H9 (cell line): ENCODE results near the gene PPP1CB. TPM values are rescaled to one million over a fixed set of nuclear protein-coding genes. Genes with fewer than 3 reads are reported as not detected.

ENCODE experiments used
- DNase-seq: peaks from one replicate; pipeline ENCODE4 v3.0.0-alpha.2; 2017
- H2AFZ ChIP-seq: one replicate; pipeline ENCODE4 v1.6.1; 2013; ENCODE audit warnings: mild to moderate bottlenecking, low read length, control low read depth, moderate library complexity
- H2AK5ac ChIP-seq: 2 replicates; pipeline ENCODE4 v1.6.1; 2013; ENCODE audit warnings: low read length, control low read depth, mixed read lengths; ENCODE audit not compliant: insufficient read length
- H2BK120ac ChIP-seq: one replicate; pipeline ENCODE4 v1.6.1; 2013; ENCODE audit warnings: low read depth, mild to moderate bottlenecking, low read length, control low read depth, inconsistent platforms; ENCODE audit not compliant: poor library complexity, severe bottlenecking
- H2BK12ac ChIP-seq: 2 replicates; pipeline ENCODE4 v1.6.1; 2013; ENCODE audit warnings: low read length, control low read depth, mixed read lengths, low read depth; ENCODE audit not compliant: insufficient read length
- H2BK15ac ChIP-seq: 2 replicates; pipeline ENCODE4 v1.6.1; 2013; ENCODE audit warnings: low read depth, low read length, control low read depth
- H2BK20ac ChIP-seq: one replicate; pipeline ENCODE4 v1.6.1; 2013; ENCODE audit warnings: low read depth, mild to moderate bottlenecking, low read length, control low read depth, inconsistent platforms; ENCODE audit not compliant: poor library complexity, severe bottlenecking
- H2BK5ac ChIP-seq: 2 replicates; pipeline ENCODE4 v1.6.1; 2013; ENCODE audit warnings: low read length, control low read depth, mixed read lengths; ENCODE audit not compliant: insufficient read length
- H3K14ac ChIP-seq: 2 replicates; pipeline ENCODE4 v1.6.1; 2013; ENCODE audit warnings: low read length, control low read depth; ENCODE audit not compliant: insufficient read depth
- H3K18ac ChIP-seq: 2 replicates; pipeline ENCODE4 v1.6.1; 2013; ENCODE audit warnings: low read depth, mild to moderate bottlenecking, mixed read lengths, low read length, control low read depth; ENCODE audit not compliant: insufficient read length
- H3K23ac ChIP-seq: 2 replicates; pipeline ENCODE4 v1.6.1; 2013; ENCODE audit warnings: low read length, control low read depth, mixed read lengths, low read depth; ENCODE audit not compliant: insufficient read length
- H3K23me2 ChIP-seq: 2 replicates; pipeline ENCODE4 v1.6.1; 2013; ENCODE audit warnings: low read depth, mild to moderate bottlenecking, mixed read lengths, low read length, control low read depth; ENCODE audit not compliant: insufficient read length, poor library complexity, severe bottlenecking
- H3K27ac ChIP-seq: 2 replicates; pipeline ENCODE4 v1.5.1; 2013; ENCODE audit warnings: low read length, control low read depth, mixed read lengths, low read depth; ENCODE audit not compliant: insufficient read length
- H3K27me3 ChIP-seq: 2 replicates; pipeline ENCODE4 v1.6.1; 2013; ENCODE audit warnings: low read length, control low read depth, inconsistent platforms; ENCODE audit not compliant: insufficient read depth
- H3K4ac ChIP-seq: 2 replicates; pipeline ENCODE4 v1.6.1; 2013; ENCODE audit warnings: low read depth, mild to moderate bottlenecking, control low read depth, inconsistent platforms, low read length, moderate library complexity
- H3K4me1 ChIP-seq: 2 replicates; pipeline ENCODE4 v1.6.1; 2013; ENCODE audit warnings: low read length, control low read depth, inconsistent platforms; ENCODE audit not compliant: insufficient read depth
- H3K4me2 ChIP-seq: 2 replicates; pipeline ENCODE4 v1.6.1; 2013; ENCODE audit warnings: low read length, control low read depth, mixed read lengths; ENCODE audit not compliant: insufficient read length, insufficient read depth
- H3K56ac ChIP-seq: 2 replicates; pipeline ENCODE4 v1.6.1; 2013; ENCODE audit warnings: low read depth, mild to moderate bottlenecking, mixed read lengths, low read length, control low read depth; ENCODE audit not compliant: insufficient read length
- H3K79me1 ChIP-seq: 2 replicates; pipeline ENCODE4 v1.6.1; 2013; ENCODE audit warnings: low read depth, mild to moderate bottlenecking, moderate library complexity, low read length, control low read depth, inconsistent platforms; ENCODE audit not compliant: insufficient read depth, poor library complexity, severe bottlenecking
- H3K79me2 ChIP-seq: 2 replicates; pipeline ENCODE4 v1.6.1; 2013; ENCODE audit warnings: low read length, control low read depth, inconsistent platforms; ENCODE audit not compliant: insufficient read depth
- H3K9ac ChIP-seq: 2 replicates; pipeline ENCODE4 v1.6.1; 2013; ENCODE audit warnings: low read length, control low read depth, mixed read lengths; ENCODE audit not compliant: insufficient read length; ENCODE audit errors: extremely low read depth
- H3K9me3 ChIP-seq: one replicate; pipeline ENCODE4 v1.6.1; 2013; ENCODE audit warnings: low read depth, low read length, inconsistent platforms; ENCODE audit not compliant: control insufficient read depth
- H3T11ph ChIP-seq: one replicate; pipeline ENCODE4 v1.6.1; 2013; ENCODE audit warnings: mild to moderate bottlenecking, low read length, control low read depth, inconsistent platforms
- H4K20me1 ChIP-seq: one replicate; pipeline ENCODE4 v1.6.1; 2013; ENCODE audit not compliant: control insufficient read depth, insufficient read length, insufficient read depth
- H4K5ac ChIP-seq: 2 replicates; pipeline ENCODE4 v1.6.1; 2013; ENCODE audit warnings: low read depth, mild to moderate bottlenecking, mixed read lengths, low read length, control low read depth; ENCODE audit not compliant: insufficient read length
- H4K8ac ChIP-seq: replicated peaks from 2 replicates; pipeline ENCODE4 v1.6.1; 2013; ENCODE audit warnings: low read length, control low read depth, mixed read lengths, low read depth; ENCODE audit not compliant: insufficient read length
- H4K91ac ChIP-seq: 2 replicates; pipeline ENCODE4 v1.6.1; 2013; ENCODE audit warnings: low read depth, mild to moderate bottlenecking, moderate library complexity, mixed read lengths, low read length, control low read depth; ENCODE audit not compliant: insufficient read length
- H3K27ac Mint-ChIP-seq, 3 experiments: 2 replicates in 2 of 3; 3 replicates in 1 of 3; pipeline ENCODE4 v1.8.0; 2020 to 2021; ENCODE audit warnings: mixed read lengths in 3 of 3, mild to moderate bottlenecking in 1 of 3, moderate library complexity in 1 of 3
- H3K27me3 Mint-ChIP-seq: 2 replicates; pipeline ENCODE4 v1.8.0; 2021; ENCODE audit warnings: low read depth, mild to moderate bottlenecking, moderate library complexity, mixed read lengths
- H3K36me3 Mint-ChIP-seq, 3 experiments: 2 replicates in 2 of 3; 3 replicates in 1 of 3; pipeline ENCODE4 v1.8.0; 2020 to 2021; ENCODE audit warnings: low read depth in 3 of 3, mixed read lengths in 3 of 3; ENCODE audit not compliant: insufficient read depth in 1 of 3
- H3K4me1 Mint-ChIP-seq, 2 experiments: 2 replicates each; pipeline ENCODE4 v1.8.0; 2020; ENCODE audit warnings: mixed read lengths in 2 of 2
- H3K4me3 Mint-ChIP-seq, 2 experiments: 2 replicates in 1 of 2; 3 replicates in 1 of 2; pipeline ENCODE4 v1.8.0; 2020 to 2021; ENCODE audit warnings: mild to moderate bottlenecking in 2 of 2, mixed read lengths in 2 of 2, moderate library complexity in 1 of 2
- H3K9me3 Mint-ChIP-seq, 2 experiments: 2 replicates in 1 of 2; 3 replicates in 1 of 2; pipeline ENCODE4 v1.8.0; 2020; ENCODE audit warnings: mild to moderate bottlenecking in 2 of 2, mixed read lengths in 2 of 2, moderate library complexity in 1 of 2
- total RNA-seq: library from RNA; stranded (reverse); gene quantifications from 2 replicates; pipeline ENCODE4 v1.2.1, GENCODE V29; 2021
- TF ChIP-seq, protein P1 (sequence below): fragments of 200-600 bp; sonication (generic); conservative IDR thresholded peaks from 3 replicates; pipeline ENCODE4 v1.8.0; 2021; ENCODE audit warnings: antibody characterized with exemption, mild to moderate bottlenecking

Gene PPP1CB
- total RNA-seq, 1 experiment from 2014 or later = 184 TPM

DNA sequence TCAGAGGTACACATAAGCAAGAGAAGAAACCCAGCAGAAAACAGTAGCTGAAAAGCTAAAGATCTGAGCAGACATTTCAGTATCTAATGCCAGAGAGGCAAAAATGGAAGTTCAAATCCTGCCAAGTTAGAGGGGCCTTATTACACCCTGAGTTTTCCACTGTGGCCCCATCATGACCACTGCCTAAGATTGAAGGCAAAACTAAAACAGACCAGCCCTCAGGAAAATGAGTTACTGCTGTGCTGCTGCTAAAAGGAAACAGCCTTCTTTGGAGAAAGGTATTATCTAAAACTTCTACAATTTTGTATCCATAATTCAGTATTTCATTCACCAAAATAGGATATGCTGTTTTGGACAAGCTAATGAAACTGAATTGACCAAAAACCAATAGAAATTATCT is 16.8 kb downstream of the PPP1CB start:
- Histone ChIP-seq H2BK20ac (no peak overlapping the region), H3K18ac (no peak overlapping the region), H3K79me2 (peaks cover 43% of the 10 kb centered on the region; the same call in 1 of the 2 replicates), H2BK5ac (no peak overlapping the region), H3K27ac (no peak overlapping the region), H3K4me2 (no peak overlapping the region), H3K9me3 (no peaks in the 10 kb centered on the region), H3T11ph (no peak overlapping the region), H3K23me2 (no peaks in the 10 kb centered on the region), H4K8ac (no peak overlapping the region), H3K9ac (no peak overlapping the region), H2BK120ac (no peak overlapping the region), H2BK12ac (no peak overlapping the region), H3K4ac (no peak overlapping the region), H2BK15ac (no peak overlapping the region), H2AFZ (no peak overlapping the region), H3K4me1 (no peaks in the 10 kb centered on the region), H4K91ac (no peak overlapping the region), H3K14ac (no peak overlapping the region), H3K23ac (no peak overlapping the region), H4K5ac (no peak overlapping the region), H3K27me3 (no peaks in the 10 kb centered on the region), H2AK5ac (no peak overlapping the region), H3K79me1 (peaks cover 9% of the 10 kb centered on the region), H4K20me1 (no peaks in the 10 kb centered on the region), H3K56ac (no peak overlapping the region)
- no peak overlapping the region for H3K4me3 Mint-ChIP-seq
- TF ChIP-seq, protein P1, sequence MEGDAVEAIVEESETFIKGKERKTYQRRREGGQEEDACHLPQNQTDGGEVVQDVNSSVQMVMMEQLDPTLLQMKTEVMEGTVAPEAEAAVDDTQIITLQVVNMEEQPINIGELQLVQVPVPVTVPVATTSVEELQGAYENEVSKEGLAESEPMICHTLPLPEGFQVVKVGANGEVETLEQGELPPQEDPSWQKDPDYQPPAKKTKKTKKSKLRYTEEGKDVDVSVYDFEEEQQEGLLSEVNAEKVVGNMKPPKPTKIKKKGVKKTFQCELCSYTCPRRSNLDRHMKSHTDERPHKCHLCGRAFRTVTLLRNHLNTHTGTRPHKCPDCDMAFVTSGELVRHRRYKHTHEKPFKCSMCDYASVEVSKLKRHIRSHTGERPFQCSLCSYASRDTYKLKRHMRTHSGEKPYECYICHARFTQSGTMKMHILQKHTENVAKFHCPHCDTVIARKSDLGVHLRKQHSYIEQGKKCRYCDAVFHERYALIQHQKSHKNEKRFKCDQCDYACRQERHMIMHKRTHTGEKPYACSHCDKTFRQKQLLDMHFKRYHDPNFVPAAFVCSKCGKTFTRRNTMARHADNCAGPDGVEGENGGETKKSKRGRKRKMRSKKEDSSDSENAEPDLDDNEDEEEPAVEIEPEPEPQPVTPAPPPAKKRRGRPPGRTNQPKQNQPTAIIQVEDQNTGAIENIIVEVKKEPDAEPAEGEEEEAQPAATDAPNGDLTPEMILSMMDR = no peak
- no peak for DNase-seq
- H3K4me1 Mint-ChIP-seq = peaks cover 3 to 5% of the 10 kb centered on the region in 2 experiments; a peak in 3 of 4 replicates
- H3K27me3 Mint-ChIP-seq = no peaks in the 10 kb centered on the region
- peaks cover 2 to 13% (median 11%) of the 10 kb centered on the region in 3 experiments; a peak in 5 of 7 replicates for H3K36me3 Mint-ChIP-seq
- 0 out of 7 replicates have a peak overlapping the region, but pooled peaks of 1 of the 3 experiments have one; percentile 25 for H3K27ac Mint-ChIP-seq
- peaks cover 0 to 2% of the 10 kb centered on the region in 2 experiments; a peak in 1 of 5 replicates for H3K9me3 Mint-ChIP-seq
